Heart right ventricle (tissue), 16 donors: ENCODE measurements around the gene CLCN7. TPM values are rescaled to one million over a fixed set of nuclear protein-coding genes. Genes with fewer than 3 reads are reported as not detected.
"Not testable (repeated sequence)": the region's sequence is repeated elsewhere in the genome, so short reads cannot be mapped to it uniquely, and the experiment has no call there.

ENCODE experiments used
- ATAC-seq, 8 donors: fragments of 200-7000 bp; cut with Tn5 transposase; one replicate each; pipeline ENCODE4 v1.9.1; 2020; ENCODE audit warnings: mild to moderate bottlenecking in 8 of 8, moderate library complexity in 8 of 8, moderate number of reproducible peaks in 1 of 8
- DNase-seq, 2 donors: peaks; one replicate each; pipeline ENCODE4 v3.0.0-alpha.2; 2020
- H3K27ac ChIP-seq, 10 donors: fragments of 200-600 bp; sonication (generic) in 2 of 10; one replicate each; pipeline versions ENCODE4 v1.5.0 to v1.8.0; 2020 to 2022; ENCODE audit warnings: mild to moderate bottlenecking in 3 of 10
- H3K27me3 ChIP-seq, 7 donors: fragments of 200-600 bp; one replicate each; pipeline ENCODE4 v1.8.0; 2021 to 2022; ENCODE audit warnings: mild to moderate bottlenecking in 2 of 7
- H3K36me3 ChIP-seq, 9 donors: fragments of 200-600 bp; sonication (generic) in 1 of 9; one replicate each; pipeline versions ENCODE4 v1.5.0 to v1.8.0; 2020 to 2022; ENCODE audit warnings: mild to moderate bottlenecking in 2 of 9
- H3K4me1 ChIP-seq, 9 donors: fragments of 200-600 bp; sonication (generic) in 1 of 9; one replicate each; pipeline versions ENCODE4 v1.5.0 to v1.8.0; 2020 to 2022; ENCODE audit warnings: mild to moderate bottlenecking in 4 of 9
- H3K4me3 ChIP-seq, 10 donors: fragments of 200-600 bp; sonication (generic) in 2 of 10; one replicate each; pipeline versions ENCODE4 v1.5.0 to v1.8.0; 2020 to 2022; ENCODE audit warnings: mild to moderate bottlenecking in 7 of 10, moderate library complexity in 2 of 10
- H3K9me3 ChIP-seq, 11 donors: fragments of 200-600 bp in 10 of 11; sonication (generic) in 2 of 11; one replicate each; pipeline versions ENCODE4 v1.5.0 to v1.8.0; 2013 to 2022; ENCODE audit warnings: mild to moderate bottlenecking in 2 of 11, control low read depth in 1 of 11, moderate library complexity in 1 of 11
- WGBS, 2 donors: extraction: QIAGEN DNeasy Blood & Tissue Kit; methylation state at CpG; one replicate each; pipeline ENCODE4 v1.1.7; 2013; ENCODE audit warnings: inconsistent platforms in 1 of 2; 5-methylcytosine and 5-hydroxymethylcytosine counted together
- intact Hi-C, 10 donors: fragments of 100-400 bp; cut with DNase I; formaldehyde crosslinking; loops; one replicate each; pipeline versions ENCODE4 v1.11.1 to v1.14.2; 2022
- polyA plus RNA-seq, 2 donors: library from polyadenylated mRNA; stranded (reverse); fragments of 200-250 nt; gene quantifications; one replicate each; pipeline ENCODE4 v1.2.3, GENCODE V29; 2013
- total RNA-seq, 10 donors: library from RNA; stranded (reverse); fragmentation: NEBNext Ultra II Directional in 3 of 10; extraction: Animal tissue kit (Norgen Biotek cat#: 25700) in 3 of 10; gene quantifications; one replicate each; pipeline versions ENCODE4 v1.2.1 to v1.2.4, GENCODE V29; 2021 to 2023
- TF ChIP-seq, protein P1 (sequence below), 9 donors: fragments of 200-600 bp; sonication (generic) in 2 of 9; IDR thresholded peaks; one replicate each; pipeline versions ENCODE4 v1.5.0 to v1.8.0; 2021 to 2022; ENCODE audit warnings: antibody characterized with exemption in 9 of 9, mild to moderate bottlenecking in 5 of 9, moderate library complexity in 1 of 9
- donor health status: Arrhythmogenic right ventricular cardiomyopathy.
- donor health status: ischemic (EF 13 %, LVEDD 7.1; RV severe dilation, severe dysfunction).
- donor health status: healthy with polysubstance abuse.
- donor health status: DM: no; HTN: yes; CAD: no.
- donor health status: DM: no; HTN: no; CAD: no.
- donor health status: ischemic (EF 25% LVEDD 6.9; RV normal size, moderate dysfunction).
- donor health status: ischemic (EF 25% LVEDD 5.7; RV mildly dilated, moderate dysfunction).
- donor health status: healthy.
- donor health status: DM: yes; HTN: yes; CAD: no.
- donor health status: Ischemic cardiomyopathy.
- donor health status: ischemic (EF 35%, LVEDD 5.7; RV mildly dilated, moderate dysfunction).
- donor health status: nonischemic (EF 11% LVEDD 7.7; RV severe dilation, severe dysfunction).
- donor health status: DM: yes; HTN: yes; CAD: no.
- donor health status: PGD.
- donor health status: ischemic (EF 29% LVEDD 5.4; RV normal size, mild dysfunction).
- donor health status: nonischemic (EF 23%, LVEDD 6.1; RV moderate dilation, normal function).

The CLCN7 gene
- total and polyA plus RNA-seq, 12 donors: 29.5 to 60.6 (median 35.1) TPM

DNA sequence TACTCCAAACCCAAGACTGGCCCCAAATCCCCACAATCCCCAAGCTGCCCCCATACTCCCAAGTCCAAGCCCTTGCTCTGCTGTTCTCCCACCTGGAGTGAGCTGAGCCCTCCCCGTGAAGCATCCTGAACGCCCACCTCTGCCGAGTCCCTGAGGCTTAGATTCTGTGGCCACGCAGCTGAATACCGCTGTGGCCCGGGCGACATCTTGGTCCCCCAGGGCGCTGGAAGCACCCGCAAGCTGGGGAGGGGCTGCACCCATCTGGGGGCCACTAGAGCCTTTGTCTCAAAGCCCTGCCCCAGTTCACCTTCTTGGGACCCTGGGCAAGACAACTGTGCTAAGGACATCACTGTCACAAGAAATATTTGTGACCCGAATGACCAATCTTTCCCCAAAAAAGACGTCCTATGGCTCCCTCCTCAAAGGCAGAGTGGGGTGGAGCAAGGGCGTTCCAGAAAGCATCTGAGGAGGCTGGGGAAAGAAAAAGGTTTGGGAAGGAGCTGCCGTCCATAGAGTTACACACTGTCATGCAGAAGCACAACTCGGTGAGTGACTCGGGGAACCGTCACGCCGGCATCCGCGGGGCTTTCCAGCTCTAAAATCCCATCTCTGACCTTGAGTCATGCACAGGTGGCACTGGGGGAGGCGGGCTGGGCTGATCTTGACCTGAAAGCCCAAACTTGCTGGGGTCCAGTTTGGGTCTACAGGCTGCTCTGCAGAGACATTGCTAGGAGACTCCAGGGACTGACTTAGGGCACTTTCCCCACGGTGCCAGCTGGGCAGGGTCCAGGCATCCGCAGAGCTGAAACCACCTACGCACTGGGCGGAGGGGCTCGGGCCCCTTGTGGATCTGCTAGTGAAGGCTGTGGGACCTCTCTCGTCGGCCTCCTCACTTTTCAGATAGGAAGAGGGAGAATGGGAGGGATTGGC, 7.3 kb upstream of the CLCN7 start:
- intact Hi-C loops: no loop called here

DNA sequence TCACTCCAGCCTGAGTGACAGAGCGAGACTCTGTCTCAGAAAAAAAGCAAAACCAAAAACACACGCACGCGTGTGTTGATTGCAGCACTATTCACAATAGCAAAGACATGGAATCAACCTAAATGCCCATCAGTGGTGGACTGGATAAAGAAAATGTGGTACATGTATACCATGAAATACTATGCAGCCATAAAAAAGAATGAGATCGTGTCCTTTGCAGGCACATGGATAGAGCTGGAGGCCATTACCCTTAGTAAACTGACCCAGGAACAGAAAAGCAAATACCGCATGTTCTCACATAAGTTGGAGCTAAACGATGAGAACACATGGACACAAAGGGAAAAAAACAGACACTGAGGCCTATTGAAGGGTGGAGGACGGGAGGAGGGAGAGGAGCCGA, 4.1 kb upstream of the CLCN7 start:
- peaks cover 3 to 19% (median 13%) of the 10 kb centered on the region in 9 donors for H3K4me1 ChIP-seq
- not testable (repeated sequence) for H3K4me3 ChIP-seq, H3K27me3 ChIP-seq, H3K27ac ChIP-seq, ATAC-seq, H3K36me3 ChIP-seq, H3K9me3 ChIP-seq, DNase-seq
- intact Hi-C loops: loop anchor here in 2 of 10 donors (10.0 kb wide), 2 partner anchors 54 to 64 kb away; partner anchors contain the start of genes UNKL (in 1 of the 2) and UQCC4 (in 1 of the 2)
- 93 to 96% methylated on average over 9 of the region's 9 CpGs for WGBS, 2 donors

More for the DNA sequence above, 7.3 kb upstream of the CLCN7 start:
- WGBS, 2 donors: 81 to 83% methylated on average over 28 of the region's 28 CpGs
- peaks cover 0 to 12% (median 0%) of the 10 kb centered on the region in 9 donors for H3K4me1 ChIP-seq
- DNase-seq (no peak), ATAC-seq (no peak)
- H3K4me3 ChIP-seq: no peak overlapping the region
- H3K9me3 ChIP-seq: no peaks in the 10 kb centered on the region
- H3K27me3 ChIP-seq: no peaks in the 10 kb centered on the region
- no peak overlapping the region for H3K27ac ChIP-seq
- H3K36me3 ChIP-seq: no peaks in the 10 kb centered on the region
- TF ChIP-seq, protein P1, sequence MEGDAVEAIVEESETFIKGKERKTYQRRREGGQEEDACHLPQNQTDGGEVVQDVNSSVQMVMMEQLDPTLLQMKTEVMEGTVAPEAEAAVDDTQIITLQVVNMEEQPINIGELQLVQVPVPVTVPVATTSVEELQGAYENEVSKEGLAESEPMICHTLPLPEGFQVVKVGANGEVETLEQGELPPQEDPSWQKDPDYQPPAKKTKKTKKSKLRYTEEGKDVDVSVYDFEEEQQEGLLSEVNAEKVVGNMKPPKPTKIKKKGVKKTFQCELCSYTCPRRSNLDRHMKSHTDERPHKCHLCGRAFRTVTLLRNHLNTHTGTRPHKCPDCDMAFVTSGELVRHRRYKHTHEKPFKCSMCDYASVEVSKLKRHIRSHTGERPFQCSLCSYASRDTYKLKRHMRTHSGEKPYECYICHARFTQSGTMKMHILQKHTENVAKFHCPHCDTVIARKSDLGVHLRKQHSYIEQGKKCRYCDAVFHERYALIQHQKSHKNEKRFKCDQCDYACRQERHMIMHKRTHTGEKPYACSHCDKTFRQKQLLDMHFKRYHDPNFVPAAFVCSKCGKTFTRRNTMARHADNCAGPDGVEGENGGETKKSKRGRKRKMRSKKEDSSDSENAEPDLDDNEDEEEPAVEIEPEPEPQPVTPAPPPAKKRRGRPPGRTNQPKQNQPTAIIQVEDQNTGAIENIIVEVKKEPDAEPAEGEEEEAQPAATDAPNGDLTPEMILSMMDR (IDR thresholded peaks at IDR 0.05): no peak

DNA sequence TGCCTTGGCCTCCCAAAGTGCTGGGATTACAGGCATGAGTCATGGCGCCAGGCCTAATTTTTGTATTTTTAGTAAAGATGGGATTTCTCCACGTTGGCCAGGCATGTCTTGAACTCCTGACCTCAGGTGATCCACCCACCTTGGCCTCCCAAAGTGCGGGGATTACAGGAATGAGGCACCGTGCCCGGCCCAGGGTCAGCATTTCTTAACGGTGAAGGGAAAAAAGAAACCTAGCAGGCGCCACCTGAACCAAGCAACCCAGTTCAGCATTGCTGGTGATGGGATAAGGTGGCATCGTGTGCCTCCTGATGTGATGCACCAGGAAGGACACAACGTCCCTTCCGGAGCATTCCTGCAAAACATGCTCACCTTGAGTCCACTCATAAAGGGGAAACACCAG, 2.2 kb upstream of the CLCN7 start:
- no peak for DNase-seq
- intact Hi-C loops: loop anchor here in 2 of 10 donors (10.0 kb wide), 2 partner anchors 52 to 62 kb away; partner anchors contain the start of genes UNKL (in 1 of the 2) and UQCC4 (in 1 of the 2)

GRCh38 chr16:1475552-1476114, 805 bp upstream of the CLCN7 start:
- DNase-seq (no peak), ATAC-seq (peak in 1 of 8 donors; percentile 21)
- H3K27me3 ChIP-seq: no peaks in the 10 kb centered on the region
- H3K4me1 ChIP-seq: peaks cover 5 to 45% (median 24%) of the 10 kb centered on the region in 9 donors
- H3K36me3 ChIP-seq: no peaks in the 10 kb centered on the region
- peaks cover 0 to 3% (median 0%) of the 10 kb centered on the region in 11 donors for H3K9me3 ChIP-seq
- peak overlapping the region; percentile 61 to 99 (median 90) for H3K4me3 ChIP-seq
- peak overlapping the region; percentile 42 to 99 (median 94) for H3K27ac ChIP-seq
- intact Hi-C loops: loop anchor here in 2 of 10 donors (10.0 kb wide), 2 partner anchors 51 to 61 kb away; partner anchors contain the start of genes UNKL (in 1 of the 2) and UQCC4 (in 1 of the 2)
- WGBS, 2 donors: 63 to 67% methylated on average over 15 of the region's 15 CpGs
- TF ChIP-seq, protein P1 (IDR thresholded peaks at IDR 0.05): no peak

More for the DNA sequence above, 2.2 kb upstream of the CLCN7 start:
- Histone ChIP-seq H3K27me3 (no peaks in the 10 kb centered on the region), H3K27ac (no peak overlapping the region), H3K4me1 (peaks cover 5 to 31% (median 23%) of the 10 kb centered on the region in 9 donors), H3K4me3 (no peak overlapping the region), H3K36me3 (no peaks in the 10 kb centered on the region), H3K9me3 (no peaks in the 10 kb centered on the region)
- no peak for ATAC-seq
- TF ChIP-seq, protein P1 (IDR thresholded peaks at IDR 0.05): no peak
- WGBS, 2 donors: 90 to 91% methylated on average over 10 of the region's 10 CpGs
